Effector CD8-positive, alpha-beta T cell (primary cell): Measurements from ENCODE around the gene LRRC40.
"Not testable (repeated sequence)": the region's sequence is repeated elsewhere in the genome, so short reads cannot be mapped to it uniquely, and the experiment has no call there.

ENCODE experiments used
- DNase-seq: peaks from one replicate; lab custom pipeline; 2025; lab: John Stamatoyannopoulos, UW
- total RNA-seq, 4 experiments: gene quantifications; one replicate each; lab custom pipeline; 2026; lab: John Stamatoyannopoulos, UW

LRRC40 gene
- 27.6 to 36.4 (median 32.1) reads per million in 4 experiments for total RNA-seq

DNA sequence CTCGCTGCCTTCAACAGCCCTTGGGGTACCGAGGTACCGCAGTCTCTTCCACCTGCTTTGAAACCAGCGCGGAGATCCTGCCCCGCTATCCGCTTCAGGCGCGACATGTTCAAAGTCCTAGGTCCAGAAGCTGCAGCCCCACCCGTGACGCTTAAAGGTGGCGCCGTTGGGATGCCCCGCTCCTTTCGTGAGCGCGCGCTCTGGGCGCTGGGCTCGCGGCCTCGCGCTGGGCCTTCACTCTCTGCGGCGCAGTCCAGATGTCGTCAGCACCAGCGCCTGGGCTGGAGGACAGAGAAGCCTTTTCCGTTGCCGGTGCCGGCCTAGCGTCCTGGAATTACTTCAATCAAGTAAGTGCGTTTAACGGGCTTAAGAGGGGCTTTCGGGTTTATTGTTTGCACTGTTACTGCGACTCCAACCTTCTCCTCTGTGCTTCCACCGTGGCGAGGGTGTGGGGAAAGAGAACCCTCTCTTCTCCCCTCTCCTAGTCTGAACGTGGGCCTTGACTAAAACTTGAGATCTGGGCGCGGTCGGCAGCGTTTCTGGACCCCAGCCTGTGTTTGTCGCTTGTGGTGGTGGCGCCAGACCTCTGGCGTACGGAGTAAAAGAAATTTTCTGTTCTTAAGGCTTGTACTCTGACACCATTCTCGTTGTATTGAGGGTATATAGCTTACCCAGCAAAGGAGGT lies at the start of gene LRRC40:
TSS of gene LRRC40 (minus strand) at position 146 of the 685 bp plus-strand sequence. CDS start at position 107, 39 bp downstream.
- peak; percentile 91 for DNase-seq

GRCh38 chr1:70248729-70249128 lies 43.4 kb upstream of the LRRC40 start:
- no peak for DNase-seq

DNA sequence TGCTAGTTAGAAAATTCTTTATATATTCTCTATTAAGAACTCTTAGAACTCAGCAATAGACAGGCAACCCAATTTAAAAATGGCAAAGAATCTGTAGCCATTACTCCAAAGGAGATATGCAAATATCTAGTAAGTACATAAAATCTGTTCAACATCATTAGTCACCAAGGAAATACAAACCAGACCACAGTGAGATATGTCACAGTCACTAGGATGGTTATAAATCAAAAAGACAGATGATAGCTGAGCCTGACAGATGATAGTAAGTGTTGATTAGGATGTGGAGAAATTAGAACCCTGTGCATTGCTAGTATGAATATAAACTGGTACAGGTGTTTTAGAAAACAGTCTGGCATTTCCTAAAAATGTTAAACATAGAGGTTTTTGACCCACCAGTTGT lies 42.4 kb upstream of the LRRC40 start:
- no peak for DNase-seq

DNA sequence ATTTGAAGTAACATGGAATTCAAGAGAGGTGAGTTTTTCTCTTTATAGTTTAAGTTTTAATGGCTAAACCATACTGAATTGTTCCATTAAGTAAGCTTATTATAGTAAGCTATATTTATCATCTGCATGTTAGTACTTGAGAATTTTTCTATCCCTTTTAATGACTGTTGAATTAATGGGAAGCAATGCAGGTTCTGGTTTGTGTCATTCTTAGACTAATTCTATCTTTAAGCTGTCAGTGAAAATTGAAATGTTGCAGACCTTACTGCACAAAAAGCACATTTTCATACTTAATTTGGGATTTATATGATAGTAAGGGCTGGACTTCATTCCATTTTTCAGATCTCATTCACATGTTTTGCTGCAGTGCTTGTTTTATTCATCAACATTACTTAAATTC lies 41.7 kb upstream of the LRRC40 start:
- no peak for DNase-seq

- no peak for DNase-seq
Observed at GRCh38 chr1:70239940-70240339, 34.6 kb upstream of the LRRC40 start.

DNA sequence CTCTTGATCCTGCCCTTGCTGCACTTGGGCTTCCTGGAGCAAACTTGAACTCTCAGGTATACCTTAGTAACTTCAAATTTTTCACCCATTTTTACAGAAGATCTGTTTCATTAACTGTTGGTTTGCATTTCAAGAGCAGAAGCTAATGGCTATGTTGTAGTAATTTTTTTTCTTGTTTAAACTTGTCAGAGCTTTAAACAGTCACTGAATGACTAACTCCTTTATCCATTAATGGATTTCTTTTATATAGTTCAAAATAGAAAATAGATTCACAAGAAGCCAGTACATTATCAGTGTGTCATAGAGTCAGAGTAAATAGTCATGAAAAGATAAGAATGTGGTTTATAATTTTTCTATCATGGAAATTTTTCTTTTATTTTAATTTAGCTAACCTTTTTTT lies 29.4 kb upstream of the LRRC40 start:
- DNase-seq: no peak

- DNase-seq: no peak
Observed at GRCh38 chr1:70231475-70231874, 26.1 kb upstream of the LRRC40 start.

DNA sequence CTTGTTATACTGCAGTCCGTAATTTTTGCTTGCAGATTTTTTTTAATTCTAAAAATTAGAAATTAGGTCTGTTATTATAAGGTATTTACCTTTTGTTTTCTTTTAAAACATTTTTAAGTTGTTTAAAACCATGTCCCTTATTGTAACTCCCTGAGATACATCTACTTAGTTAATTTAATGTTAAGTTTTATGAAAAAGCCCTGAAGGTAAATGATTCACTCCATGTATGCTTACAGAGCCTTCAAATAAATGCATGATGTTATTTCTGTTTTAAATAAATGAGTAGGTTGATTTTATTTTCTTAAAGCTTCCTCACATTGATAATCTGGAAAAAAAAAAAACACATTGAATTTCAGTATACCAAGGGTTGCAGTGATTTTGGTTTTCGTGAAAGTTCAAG lies 23.3 kb upstream of the LRRC40 start:
- no peak for DNase-seq

- DNase-seq: no peak
Observed at GRCh38 chr1:70227439-70227838, 22.1 kb upstream of the LRRC40 start.

DNA sequence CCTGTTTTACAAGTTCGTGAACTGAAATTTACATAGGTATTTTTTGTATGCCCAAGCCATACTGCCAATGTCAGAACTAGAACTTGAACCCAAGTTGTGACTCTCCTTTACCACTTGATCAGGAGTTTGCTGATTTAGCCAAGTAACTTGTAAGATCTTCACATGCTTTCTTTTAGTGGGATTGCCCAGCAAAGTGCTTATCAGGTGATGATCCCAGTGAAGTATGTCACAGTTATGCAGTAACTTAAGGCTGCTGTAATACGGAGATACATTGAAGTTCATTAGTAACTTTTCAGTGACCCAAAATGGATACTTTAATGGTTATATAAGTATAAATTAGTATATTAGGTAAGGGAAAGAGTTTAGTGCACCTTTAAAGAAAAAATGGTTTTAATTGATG lies 19.6 kb upstream of the LRRC40 start:
- no peak for DNase-seq

GRCh38 chr1:70222716-70223235 lies 17.4 kb upstream of the LRRC40 start:
- DNase-seq: no peak

DNA sequence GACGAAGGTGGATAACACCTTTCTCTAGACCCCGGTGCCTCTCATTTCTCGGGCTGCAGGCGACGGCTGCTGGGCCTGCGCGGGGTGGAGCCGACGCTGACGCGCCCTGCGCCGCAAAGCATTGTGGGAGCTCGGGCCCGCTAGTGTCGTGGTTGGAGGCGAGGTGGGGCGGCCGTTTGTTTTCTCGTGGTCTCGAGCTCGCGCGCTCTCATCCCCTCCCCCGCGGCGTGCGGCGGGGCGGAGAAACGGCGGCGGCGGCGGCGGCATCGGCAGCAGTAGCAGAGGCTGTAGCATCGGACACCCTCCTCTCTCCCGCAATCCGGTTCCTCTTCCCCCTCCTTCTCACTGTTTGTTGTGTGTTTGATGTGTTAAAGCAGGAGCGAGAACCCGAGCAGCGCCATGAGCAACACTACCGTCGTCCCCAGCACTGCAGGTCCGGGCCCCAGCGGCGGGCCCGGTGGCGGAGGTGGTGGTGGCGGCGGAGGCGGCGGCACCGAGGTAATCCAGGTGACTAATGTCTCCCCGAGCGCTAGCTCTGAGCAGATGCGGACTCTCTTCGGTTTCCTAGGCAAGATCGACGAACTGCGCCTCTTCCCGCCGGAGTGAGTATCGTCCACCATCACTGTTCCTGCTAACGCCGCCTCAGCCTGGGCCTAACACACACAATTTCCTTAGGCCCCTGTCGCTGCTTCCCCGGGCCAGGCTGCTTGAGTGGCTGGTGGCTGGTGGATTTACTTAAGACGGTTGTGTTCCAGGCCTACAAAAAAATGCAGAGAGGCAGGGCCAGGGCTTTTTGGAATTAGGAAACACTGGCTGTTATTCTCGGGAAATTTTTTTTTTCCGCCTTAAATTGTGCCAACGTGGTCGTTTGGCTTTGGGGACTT lies 16.1 kb upstream of the LRRC40 start, which contains the start of gene SRSF11:
TSS of gene SRSF11 (plus strand) at position 143 of the 884 bp plus-strand sequence. CDS start at position 400, 257 bp downstream.
- DNase-seq: peak; percentile 96

DNA sequence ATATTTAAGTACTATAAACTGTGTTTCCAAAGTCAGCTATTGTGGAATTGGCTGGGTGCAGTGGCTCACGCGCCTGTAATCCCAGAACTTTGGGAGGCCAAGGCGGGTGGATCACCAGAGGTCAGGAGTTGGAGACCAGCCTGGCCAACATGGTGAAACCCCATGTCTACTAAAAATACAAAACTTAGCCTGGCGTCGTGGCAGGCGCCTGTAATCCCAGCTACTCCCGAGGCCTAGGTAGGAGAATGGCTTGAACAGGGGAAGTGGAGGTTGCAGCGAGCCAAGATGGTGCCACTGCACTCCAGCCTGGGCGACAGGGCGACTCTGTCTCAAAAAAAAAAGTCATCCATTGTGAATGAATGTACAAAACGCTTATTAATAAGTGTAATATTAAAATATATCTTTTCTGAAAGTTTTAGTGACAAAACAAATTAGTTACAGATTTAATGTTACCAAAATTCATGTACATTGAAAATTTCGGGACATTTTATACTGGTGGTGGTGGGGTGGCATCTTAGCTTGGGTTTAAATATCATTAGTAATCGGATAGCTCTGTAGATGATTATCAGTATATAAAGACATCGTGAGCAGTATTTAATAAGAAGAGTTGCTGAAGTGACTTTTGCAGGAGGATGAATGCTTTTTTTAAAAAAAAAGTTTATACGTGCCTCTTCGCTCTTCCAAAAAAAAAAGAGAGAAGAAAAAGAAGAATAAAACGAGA lies 15.3 kb upstream of the LRRC40 start:
- no peak for DNase-seq

GRCh38 chr1:70220015-70220414 lies 14.6 kb upstream of the LRRC40 start:
- no peak for DNase-seq

- no peak for DNase-seq
Observed at GRCh38 chr1:70211541-70211940, 6.2 kb upstream of the LRRC40 start.

DNA sequence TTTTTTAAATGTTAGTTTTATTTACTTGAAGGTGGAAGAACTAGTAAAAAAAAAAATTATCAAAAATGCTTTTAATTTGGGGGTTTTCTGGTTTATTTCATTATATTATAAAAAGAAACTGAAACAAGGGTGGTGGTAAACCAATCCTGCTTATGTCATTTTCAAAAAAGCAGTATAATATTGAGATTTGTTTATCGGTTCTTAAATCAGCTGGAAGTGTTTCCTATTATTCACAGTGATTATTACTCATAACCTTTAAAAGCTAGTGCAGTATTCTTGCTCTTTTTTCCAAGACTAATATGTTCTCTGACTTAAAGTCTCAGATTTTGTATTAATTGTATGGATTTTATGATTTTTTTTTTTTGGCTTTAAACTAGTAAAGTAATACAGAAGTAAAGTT lies 5.4 kb upstream of the LRRC40 start:
- DNase-seq: no peak

DNA sequence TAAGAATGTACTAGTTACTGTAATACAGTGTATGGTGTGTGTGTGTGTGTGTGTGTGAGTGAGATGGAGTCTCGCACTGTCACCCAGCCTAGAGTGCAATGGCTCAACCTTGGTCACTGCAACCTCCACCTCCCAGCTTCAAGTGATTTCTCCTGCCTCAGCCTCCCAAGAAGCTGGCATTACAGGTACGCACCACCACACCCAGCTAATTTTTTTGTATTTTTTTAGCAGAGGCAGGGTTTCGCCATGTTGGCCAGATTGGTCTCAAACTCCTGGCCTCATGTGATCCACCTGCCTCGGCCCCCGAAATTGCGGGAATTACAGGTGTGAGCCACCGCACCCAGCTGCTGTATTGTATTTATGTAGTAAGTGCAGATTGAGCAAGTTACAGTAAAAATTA lies 2.9 kb upstream of the LRRC40 start:
- no peak for DNase-seq

DNA sequence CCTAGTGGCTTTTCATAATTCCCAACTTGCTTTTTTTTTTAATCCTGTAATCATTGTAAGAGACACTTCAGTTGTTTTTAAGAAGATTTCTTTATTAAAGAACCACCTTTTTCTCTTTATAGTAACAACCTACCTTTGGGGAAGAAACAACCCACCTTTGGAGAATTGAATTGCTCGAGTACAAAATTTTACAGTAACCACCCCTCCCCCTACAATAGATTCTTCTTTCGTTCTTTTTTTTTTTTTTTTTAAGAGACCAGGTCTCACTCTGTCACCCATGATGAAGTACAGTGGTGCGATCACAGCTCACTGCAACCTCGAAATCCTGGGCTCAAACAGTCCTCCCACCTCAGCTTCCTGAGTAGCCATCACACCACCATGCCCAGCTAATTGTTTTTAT lies 2.1 kb upstream of the LRRC40 start:
- no peak for DNase-seq

GRCh38 chr1:70206833-70207232 lies 1.5 kb upstream of the LRRC40 start:
- DNase-seq: not testable (repeated sequence)

DNA sequence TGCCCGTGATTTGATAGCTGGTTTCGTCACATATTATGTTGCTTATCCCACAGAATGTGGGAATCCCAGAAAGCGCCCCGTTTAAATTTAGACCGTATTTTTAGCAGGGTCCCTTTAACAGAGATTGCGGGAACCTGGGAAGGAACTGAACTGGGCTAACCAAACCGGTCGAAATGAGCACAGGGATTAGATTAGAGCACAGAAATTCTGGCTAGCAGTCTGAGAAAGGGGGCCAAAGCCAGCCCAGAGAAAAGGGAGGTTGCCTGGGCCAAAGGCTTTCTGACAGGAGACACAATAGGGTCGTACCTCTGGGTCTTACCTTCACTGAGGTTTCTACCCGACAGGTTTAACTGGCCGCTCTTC lies 327 bp downstream of the LRRC40 start:
- no peak for DNase-seq

- DNase-seq: no peak
Observed at GRCh38 chr1:70204600-70204999, 779 bp downstream of the LRRC40 start.

GRCh38 chr1:70204139-70204538 lies 1.2 kb downstream of the LRRC40 start:
- DNase-seq: no peak
